T-helper 17 cell (primary cell): ENCODE measurements around the gene VSIG2. TPM values are rescaled to one million over a fixed set of nuclear protein-coding genes. Genes with fewer than 3 reads are reported as not detected.

Experiments used
- ATAC-seq: fragments of 150-1000 bp; cut with Tn5 transposase; 2 replicates; pipeline ENCODE4 v1.10.0; 2021; ENCODE audit warnings: mild to moderate bottlenecking, moderate library complexity
- DNase-seq, 3 donors: peaks; one replicate each; pipeline versions ENCODE4 v3.0.0 to v3.0.0-alpha.2; 2020 to 2021
- H3K9me3 ChIP-seq: one replicate; pipeline ENCODE4 v1.7.0; 2013; ENCODE audit warnings: low read length, mild to moderate bottlenecking; ENCODE audit not compliant: control insufficient read depth, poor library complexity, severe bottlenecking
- H3K27ac Mint-ChIP-seq: one replicate; pipeline ENCODE4 v1.8.0; 2022; ENCODE audit warnings: mild to moderate bottlenecking, moderate library complexity, mixed read lengths
- H3K27me3 Mint-ChIP-seq: one replicate; pipeline ENCODE4 v1.8.0; 2022; ENCODE audit warnings: mixed read lengths
- H3K36me3 Mint-ChIP-seq: one replicate; pipeline ENCODE4 v1.8.0; 2022; ENCODE audit warnings: low read depth, mixed read lengths
- H3K4me1 Mint-ChIP-seq: one replicate; pipeline ENCODE4 v1.8.0; 2022; ENCODE audit warnings: mild to moderate bottlenecking, mixed read lengths
- H3K4me3 Mint-ChIP-seq: one replicate; pipeline ENCODE4 v1.8.0; 2022; ENCODE audit warnings: mild to moderate bottlenecking, moderate library complexity, mixed read lengths
- total RNA-seq, 4 donors: library from RNA in 2 of 4; stranded (reverse) in 2 of 4; gene quantifications; one replicate each; pipeline ENCODE4 v1.2.3 and lab custom pipeline; 2022 to 2026

The VSIG2 gene
- total RNA-seq, 2 donors from 2014 or later = 0.32 to 0.57 TPM

- H3K27ac Mint-ChIP-seq = no peak overlapping the region
- H3K9me3 ChIP-seq = no peaks in the 10 kb centered on the region
- H3K36me3 Mint-ChIP-seq = peaks cover 2% of the 10 kb centered on the region
- no peak for DNase-seq
- peaks cover 9% of the 10 kb centered on the region for H3K4me1 Mint-ChIP-seq
- no peak overlapping the region for H3K4me3 Mint-ChIP-seq
- H3K27me3 Mint-ChIP-seq = peaks cover 5% of the 10 kb centered on the region
- ATAC-seq = no peak
These were observed 2.1 kb downstream of the VSIG2 start for GRCh38 chr11:124749912-124750311.

GRCh38 chr11:124748481-124749343 is 3.3 kb downstream of the VSIG2 start:
- Mint-ChIP-seq H3K36me3 (peaks cover 2% of the 10 kb centered on the region), H3K27ac (peak overlapping the region; percentile 45), H3K27me3 (no peaks in the 10 kb centered on the region), H3K4me3 (peak overlapping the region; percentile 55), H3K4me1 (peaks cover 9% of the 10 kb centered on the region)
- ATAC-seq (no peak), DNase-seq (no peak)
- no peaks in the 10 kb centered on the region for H3K9me3 ChIP-seq

GRCh38 chr11:124748100-124748418 is 4.0 kb downstream of the VSIG2 start:
- Mint-ChIP-seq H3K4me1 (peaks cover 11% of the 10 kb centered on the region), H3K27ac (no peak overlapping the region), H3K4me3 (peak overlapping the region; percentile 55), H3K36me3 (peaks cover 2% of the 10 kb centered on the region), H3K27me3 (no peaks in the 10 kb centered on the region)
- no peak for ATAC-seq
- H3K9me3 ChIP-seq = no peaks in the 10 kb centered on the region
- no peak for DNase-seq

- Mint-ChIP-seq H3K27ac (no peak overlapping the region), H3K27me3 (no peaks in the 10 kb centered on the region), H3K4me1 (peaks cover 11% of the 10 kb centered on the region), H3K4me3 (peak overlapping the region; percentile 100), H3K36me3 (peaks cover 2% of the 10 kb centered on the region)
- DNase-seq (no peak), ATAC-seq (no peak)
- H3K9me3 ChIP-seq = no peaks in the 10 kb centered on the region
These were observed 4.5 kb downstream of the VSIG2 start for GRCh38 chr11:124747406-124748099.

- peaks cover 2% of the 10 kb centered on the region for H3K36me3 Mint-ChIP-seq
- peak overlapping the region; percentile 94 for H3K27ac Mint-ChIP-seq
- H3K4me1 Mint-ChIP-seq = peaks cover 11% of the 10 kb centered on the region
- ATAC-seq (peak; percentile 91), DNase-seq (peak; percentile 63 to 68 (median 64))
- no peaks in the 10 kb centered on the region for H3K27me3 Mint-ChIP-seq
- H3K9me3 ChIP-seq = no peaks in the 10 kb centered on the region
- H3K4me3 Mint-ChIP-seq = peak overlapping the region; percentile 100
These were observed 5.3 kb downstream of the VSIG2 start for GRCh38 chr11:124746621-124747243.

- no peaks in the 10 kb centered on the region for H3K9me3 ChIP-seq
- DNase-seq (no peak), ATAC-seq (peak; percentile 20)
- H3K27me3 Mint-ChIP-seq = peaks cover 5% of the 10 kb centered on the region
- H3K4me3 Mint-ChIP-seq = peak overlapping the region; percentile 100
- peaks cover 11% of the 10 kb centered on the region for H3K4me1 Mint-ChIP-seq
- H3K36me3 Mint-ChIP-seq = peaks cover 2% of the 10 kb centered on the region
- H3K27ac Mint-ChIP-seq = peak overlapping the region; percentile 94
These were observed 6.0 kb downstream of the VSIG2 start for GRCh38 chr11:124745835-124746620.

GRCh38 chr11:124745270-124745834 is 6.7 kb downstream of the VSIG2 start:
- DNase-seq (no peak), ATAC-seq (no peak)
- Mint-ChIP-seq H3K27ac (no peak overlapping the region), H3K27me3 (peaks cover 5% of the 10 kb centered on the region), H3K4me3 (peak overlapping the region; percentile 100), H3K4me1 (peaks cover 16% of the 10 kb centered on the region), H3K36me3 (peaks cover 2% of the 10 kb centered on the region)
- H3K9me3 ChIP-seq = no peaks in the 10 kb centered on the region

GRCh38 chr11:124743050-124743449 is 9.0 kb downstream of the VSIG2 start:
- Mint-ChIP-seq H3K4me3 (no peak overlapping the region), H3K27ac (peak overlapping the region; percentile 34), H3K4me1 (peaks cover 23% of the 10 kb centered on the region), H3K27me3 (peaks cover 13% of the 10 kb centered on the region), H3K36me3 (peaks cover 2% of the 10 kb centered on the region)
- H3K9me3 ChIP-seq = no peaks in the 10 kb centered on the region
- ATAC-seq = no peak
- no peak for DNase-seq

- Mint-ChIP-seq H3K4me3 (no peak overlapping the region), H3K4me1 (peaks cover 23% of the 10 kb centered on the region), H3K27ac (no peak overlapping the region), H3K36me3 (peaks cover 2% of the 10 kb centered on the region), H3K27me3 (peaks cover 13% of the 10 kb centered on the region)
- no peak for ATAC-seq
- no peaks in the 10 kb centered on the region for H3K9me3 ChIP-seq
- DNase-seq = no peak
These were observed 9.5 kb downstream of the VSIG2 start for GRCh38 chr11:124742555-124742954.

GRCh38 chr11:124740277-124740882 is 11.7 kb downstream of the VSIG2 start:
- Mint-ChIP-seq H3K27me3 (peaks cover 13% of the 10 kb centered on the region), H3K27ac (peak overlapping the region; percentile 4), H3K4me3 (peak overlapping the region; percentile 91), H3K36me3 (no peaks in the 10 kb centered on the region), H3K4me1 (peaks cover 24% of the 10 kb centered on the region)
- peak; percentile 69 for ATAC-seq
- peak; percentile 42 to 47 (median 43) for DNase-seq
- H3K9me3 ChIP-seq = no peaks in the 10 kb centered on the region

- Mint-ChIP-seq H3K36me3 (no peaks in the 10 kb centered on the region), H3K27ac (peak within 1 kb of the TSS; percentile 54), H3K4me1 (peaks cover 26% of the 10 kb centered on the region), H3K4me3 (peak within 1 kb of the TSS; percentile 91), H3K27me3 (peaks cover 13% of the 10 kb centered on the region)
- H3K9me3 ChIP-seq = no peaks in the 10 kb centered on the region
- peak; percentile 93 for ATAC-seq
- peak; percentile 71 to 78 (median 77) for DNase-seq
These were observed 12.4 kb downstream of the VSIG2 start, which contains the start of gene NRGN for GRCh38 chr11:124739479-124740276. TSS of gene NRGN (plus strand) at chr11:124739942. CDS start at chr11:124740085, 143 bp downstream.
